Prostate gland (tissue), 2 donors: ENCODE data around the gene TBX2.

Source experiments
- POLR2A ChIP-seq: fragments of 450-650 bp; IDR thresholded peaks from one replicate; pipeline ENCODE4 v1.6.1; 2016; ENCODE audit warnings: antibody characterized with exemption, mild to moderate bottlenecking
- TF ChIP-seq, protein P1 (sequence below), 4 experiments: fragments of 200-600 bp in 2 of 4; fragments of 450-650 bp in 2 of 4; sonication (generic) in 2 of 4; IDR thresholded peaks; 1 replicate in 3 of 4; 2 replicates in 1 of 4; pipeline ENCODE4 v1.5.1; 2016 to 2019; ENCODE audit warnings: antibody characterized with exemption in 4 of 4, mild to moderate bottlenecking in 2 of 4, moderate library complexity in 2 of 4

DNA sequence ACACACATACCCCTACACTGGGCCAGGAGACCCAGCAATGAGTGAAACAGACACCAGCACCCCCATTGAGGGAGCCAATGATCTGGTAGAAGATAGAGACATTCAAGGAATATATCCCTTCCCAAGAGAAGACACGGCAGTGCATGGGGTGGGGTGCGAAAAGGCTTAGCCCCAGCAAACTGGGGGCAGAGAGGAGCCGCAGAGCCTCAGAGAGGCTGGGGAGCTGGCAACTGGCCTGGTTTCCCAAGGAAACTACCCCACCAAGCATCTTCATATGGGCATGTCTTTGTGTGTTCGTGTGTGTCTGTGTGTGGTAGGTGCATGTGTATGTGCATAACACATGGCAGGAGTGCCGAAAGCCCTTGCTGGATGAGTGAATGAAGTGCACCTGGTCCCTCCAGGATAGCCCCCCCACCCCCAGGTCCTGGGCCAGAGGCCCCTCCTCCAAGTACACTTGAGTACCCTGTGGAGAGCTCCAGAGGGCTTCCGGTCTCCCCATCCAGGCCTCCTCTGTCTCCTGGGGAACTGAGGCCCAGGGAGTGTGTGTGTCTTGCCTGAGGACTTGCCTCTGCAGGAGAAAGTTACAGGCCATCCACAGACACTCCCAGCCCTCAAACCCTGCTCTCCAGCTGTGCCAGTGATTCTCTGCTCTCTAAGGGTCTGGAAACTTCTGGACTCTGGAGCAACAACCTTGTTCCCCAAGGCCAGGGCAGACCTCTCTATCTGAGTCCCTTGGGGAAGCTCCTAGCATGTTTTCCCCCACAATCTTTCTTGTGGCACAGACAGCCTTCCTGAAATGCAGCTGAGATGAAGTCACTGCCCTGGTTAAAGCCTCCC, 15.9 kb downstream of the TBX2 start:
- no peak for TF ChIP-seq POLR2A
- TF ChIP-seq, protein P1, sequence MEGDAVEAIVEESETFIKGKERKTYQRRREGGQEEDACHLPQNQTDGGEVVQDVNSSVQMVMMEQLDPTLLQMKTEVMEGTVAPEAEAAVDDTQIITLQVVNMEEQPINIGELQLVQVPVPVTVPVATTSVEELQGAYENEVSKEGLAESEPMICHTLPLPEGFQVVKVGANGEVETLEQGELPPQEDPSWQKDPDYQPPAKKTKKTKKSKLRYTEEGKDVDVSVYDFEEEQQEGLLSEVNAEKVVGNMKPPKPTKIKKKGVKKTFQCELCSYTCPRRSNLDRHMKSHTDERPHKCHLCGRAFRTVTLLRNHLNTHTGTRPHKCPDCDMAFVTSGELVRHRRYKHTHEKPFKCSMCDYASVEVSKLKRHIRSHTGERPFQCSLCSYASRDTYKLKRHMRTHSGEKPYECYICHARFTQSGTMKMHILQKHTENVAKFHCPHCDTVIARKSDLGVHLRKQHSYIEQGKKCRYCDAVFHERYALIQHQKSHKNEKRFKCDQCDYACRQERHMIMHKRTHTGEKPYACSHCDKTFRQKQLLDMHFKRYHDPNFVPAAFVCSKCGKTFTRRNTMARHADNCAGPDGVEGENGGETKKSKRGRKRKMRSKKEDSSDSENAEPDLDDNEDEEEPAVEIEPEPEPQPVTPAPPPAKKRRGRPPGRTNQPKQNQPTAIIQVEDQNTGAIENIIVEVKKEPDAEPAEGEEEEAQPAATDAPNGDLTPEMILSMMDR (IDR thresholded peaks at IDR 0.05), result no peak
